Transverse colon (tissue), 4 donors: ENCODE results near the gene GSG1L.

Source experiments
- EP300 ChIP-seq: sonication (generic); formaldehyde crosslinking; IDR thresholded peaks from one replicate; pipeline ENCODE4 v1.6.1; 2017; ENCODE audit warnings: antibody characterized with exemption, low read depth
- POLR2A ChIP-seq: fragments of 450-650 bp; IDR thresholded peaks from one replicate; pipeline ENCODE4 v1.6.1; 2016; ENCODE audit warnings: antibody characterized with exemption, mild to moderate bottlenecking, moderate library complexity
- POLR2AphosphoS5 ChIP-seq, 3 donors: sonication (generic); formaldehyde crosslinking; IDR thresholded peaks; one replicate each; pipeline ENCODE4 v1.6.1; 2016; ENCODE audit warnings: antibody characterized with exemption in 3 of 3
- TF ChIP-seq, protein P1 (sequence below), 5 experiments: fragments of 200-600 bp in 3 of 5; fragments of 450-650 bp in 2 of 5; sonication (generic) in 3 of 5; IDR thresholded peaks; 1 replicate in 2 of 5; 2 replicates in 3 of 5; pipeline ENCODE4 v1.5.1; 2016 to 2017; ENCODE audit warnings: antibody characterized with exemption in 5 of 5, inconsistent platforms in 3 of 5, mild to moderate bottlenecking in 2 of 5, moderate library complexity in 1 of 5

DNA sequence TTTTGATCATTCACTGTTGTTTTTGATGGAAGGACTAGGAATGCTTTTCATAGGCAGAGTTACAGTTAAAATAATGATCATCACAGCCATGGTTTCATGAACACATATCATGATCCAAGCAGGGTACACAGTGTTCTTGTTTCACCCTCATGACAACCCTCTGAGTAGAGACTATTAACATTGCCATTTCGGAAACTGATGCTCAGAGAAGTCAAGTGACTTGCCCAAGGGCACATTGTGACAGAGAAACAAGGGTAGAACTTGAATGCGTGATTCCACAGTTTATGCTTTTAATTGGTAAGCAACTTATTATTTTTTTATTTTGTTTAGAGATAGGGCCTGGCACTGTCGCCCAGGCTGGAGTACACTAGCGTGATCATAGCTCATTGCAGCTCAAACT lies 311.3 kb downstream of the GSG1L start:
- no peak for TF ChIP-seq EP300
- TF ChIP-seq, protein P1, sequence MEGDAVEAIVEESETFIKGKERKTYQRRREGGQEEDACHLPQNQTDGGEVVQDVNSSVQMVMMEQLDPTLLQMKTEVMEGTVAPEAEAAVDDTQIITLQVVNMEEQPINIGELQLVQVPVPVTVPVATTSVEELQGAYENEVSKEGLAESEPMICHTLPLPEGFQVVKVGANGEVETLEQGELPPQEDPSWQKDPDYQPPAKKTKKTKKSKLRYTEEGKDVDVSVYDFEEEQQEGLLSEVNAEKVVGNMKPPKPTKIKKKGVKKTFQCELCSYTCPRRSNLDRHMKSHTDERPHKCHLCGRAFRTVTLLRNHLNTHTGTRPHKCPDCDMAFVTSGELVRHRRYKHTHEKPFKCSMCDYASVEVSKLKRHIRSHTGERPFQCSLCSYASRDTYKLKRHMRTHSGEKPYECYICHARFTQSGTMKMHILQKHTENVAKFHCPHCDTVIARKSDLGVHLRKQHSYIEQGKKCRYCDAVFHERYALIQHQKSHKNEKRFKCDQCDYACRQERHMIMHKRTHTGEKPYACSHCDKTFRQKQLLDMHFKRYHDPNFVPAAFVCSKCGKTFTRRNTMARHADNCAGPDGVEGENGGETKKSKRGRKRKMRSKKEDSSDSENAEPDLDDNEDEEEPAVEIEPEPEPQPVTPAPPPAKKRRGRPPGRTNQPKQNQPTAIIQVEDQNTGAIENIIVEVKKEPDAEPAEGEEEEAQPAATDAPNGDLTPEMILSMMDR (IDR thresholded peaks at IDR 0.05) = no peak
- no peak for TF ChIP-seq POLR2A
- TF ChIP-seq POLR2AphosphoS5 (IDR thresholded peaks at IDR 0.05) = no peak
